Adrenal gland (tissue), 5 donors: ENCODE measurements around the gene GUCA1A.

ENCODE experiments used
- POLR2A ChIP-seq, 2 donors: fragments of 450-650 bp; IDR thresholded peaks; one replicate each; pipeline ENCODE4 v1.6.1; 2017; ENCODE audit warnings: antibody characterized with exemption in 2 of 2, mild to moderate bottlenecking in 2 of 2, moderate library complexity in 1 of 2
- TF ChIP-seq, protein P1 (sequence below), 6 experiments: fragments of 450-650 bp in 4 of 6; fragments of 200-600 bp in 2 of 6; sonication (generic) in 1 of 6; IDR thresholded peaks; 1 replicate in 5 of 6; 2 replicates in 1 of 6; pipeline versions ENCODE4 v1.5.1 to v1.8.0; 2016 to 2021; ENCODE audit warnings: antibody characterized with exemption in 6 of 6, mild to moderate bottlenecking in 2 of 6, moderate library complexity in 1 of 6
- donor health status: DM: no; HTN: no; CAD: no.

DNA sequence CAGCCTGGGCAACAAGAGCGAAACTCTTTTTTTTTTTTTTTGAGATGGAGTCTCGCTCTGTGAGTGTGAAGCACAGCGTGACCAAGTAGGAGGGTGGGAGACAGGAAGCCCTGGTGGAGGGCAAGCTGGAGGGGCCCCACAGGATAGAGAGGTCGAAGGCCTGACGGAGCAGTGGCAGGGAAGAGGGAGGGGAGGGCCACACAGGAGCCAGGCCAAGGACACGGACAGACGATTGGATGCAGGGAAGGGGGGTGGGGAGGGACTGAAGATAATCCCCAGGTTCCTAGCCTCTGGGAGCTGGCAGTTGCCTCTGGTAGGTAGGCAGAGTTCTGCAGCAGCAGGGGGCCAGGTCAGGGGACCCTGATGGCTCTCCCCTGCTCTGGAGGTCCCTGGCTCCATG, 10.8 kb upstream of the GUCA1A start:
- TF ChIP-seq, protein P1, sequence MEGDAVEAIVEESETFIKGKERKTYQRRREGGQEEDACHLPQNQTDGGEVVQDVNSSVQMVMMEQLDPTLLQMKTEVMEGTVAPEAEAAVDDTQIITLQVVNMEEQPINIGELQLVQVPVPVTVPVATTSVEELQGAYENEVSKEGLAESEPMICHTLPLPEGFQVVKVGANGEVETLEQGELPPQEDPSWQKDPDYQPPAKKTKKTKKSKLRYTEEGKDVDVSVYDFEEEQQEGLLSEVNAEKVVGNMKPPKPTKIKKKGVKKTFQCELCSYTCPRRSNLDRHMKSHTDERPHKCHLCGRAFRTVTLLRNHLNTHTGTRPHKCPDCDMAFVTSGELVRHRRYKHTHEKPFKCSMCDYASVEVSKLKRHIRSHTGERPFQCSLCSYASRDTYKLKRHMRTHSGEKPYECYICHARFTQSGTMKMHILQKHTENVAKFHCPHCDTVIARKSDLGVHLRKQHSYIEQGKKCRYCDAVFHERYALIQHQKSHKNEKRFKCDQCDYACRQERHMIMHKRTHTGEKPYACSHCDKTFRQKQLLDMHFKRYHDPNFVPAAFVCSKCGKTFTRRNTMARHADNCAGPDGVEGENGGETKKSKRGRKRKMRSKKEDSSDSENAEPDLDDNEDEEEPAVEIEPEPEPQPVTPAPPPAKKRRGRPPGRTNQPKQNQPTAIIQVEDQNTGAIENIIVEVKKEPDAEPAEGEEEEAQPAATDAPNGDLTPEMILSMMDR (IDR thresholded peaks at IDR 0.05) = no peak
- no peak for TF ChIP-seq POLR2A (IDR thresholded peaks at IDR 0.05)
